Osteocyte (in vitro differentiated cells): ENCODE results near the gene IRX4. TPM values are rescaled to one million over a fixed set of nuclear protein-coding genes. Genes with fewer than 3 reads are reported as not detected.
A peak's percentile ranks its signal among the peaks of the same experiment; 100 is the strongest.

Experiments used
- DNase-seq: peaks from one replicate; pipeline ENCODE4 v3.0.0; 2021; ENCODE audit warnings: mixed read lengths; ENCODE audit not compliant: unreplicated experiment; ENCODE audit errors: extremely low spot score
- H3K27ac Mint-ChIP-seq: one replicate; pipeline ENCODE4 v1.8.0; 2021; ENCODE audit warnings: mild to moderate bottlenecking, mixed read lengths; ENCODE audit not compliant: unreplicated experiment
- H3K27me3 Mint-ChIP-seq: one replicate; pipeline ENCODE4 v1.8.0; 2021; ENCODE audit warnings: mixed read lengths; ENCODE audit not compliant: unreplicated experiment
- H3K36me3 Mint-ChIP-seq: one replicate; pipeline ENCODE4 v1.8.0; 2021; ENCODE audit warnings: mixed read lengths; ENCODE audit not compliant: unreplicated experiment
- H3K4me1 Mint-ChIP-seq: one replicate; pipeline ENCODE4 v1.8.0; 2021; ENCODE audit warnings: mixed read lengths; ENCODE audit not compliant: unreplicated experiment
- H3K4me3 Mint-ChIP-seq: one replicate; pipeline ENCODE4 v1.8.0; 2021; ENCODE audit warnings: mild to moderate bottlenecking, moderate library complexity, mixed read lengths; ENCODE audit not compliant: unreplicated experiment
- H3K9me3 Mint-ChIP-seq: one replicate; pipeline ENCODE4 v1.8.0; 2021; ENCODE audit warnings: mixed read lengths; ENCODE audit not compliant: unreplicated experiment
- CTCF ChIP-seq: fragments of 200-600 bp; sonication (generic); IDR thresholded peaks from 2 replicates; pipeline ENCODE4 v1.5.0; 2021; ENCODE audit warnings: antibody characterized with exemption, mild to moderate bottlenecking, moderate library complexity
- long read RNA-seq: library from polyadenylated mRNA; unstranded; transcript quantifications from one replicate; pipeline ENCODE4 v2.0.0, GENCODE V29; 2021
- total RNA-seq: library from RNA; stranded (reverse); gene quantifications from 2 replicates; pipeline ENCODE4 v1.2.1, GENCODE V29; 2021

The IRX4 gene
- not detected in 2 replicates for total RNA-seq
- long read RNA-seq: 0 reads

- no peak for DNase-seq
- no peak for TF ChIP-seq CTCF
- H3K27me3 Mint-ChIP-seq: peaks cover 38% of the 10 kb centered on the region
- H3K4me1 Mint-ChIP-seq: peaks cover 2% of the 10 kb centered on the region
- H3K9me3 Mint-ChIP-seq: no peaks in the 10 kb centered on the region
- H3K36me3 Mint-ChIP-seq: no peaks in the 10 kb centered on the region
- peak within 1 kb of the TSS; percentile 60 for H3K4me3 Mint-ChIP-seq
- no peak within 1 kb of the TSS for H3K27ac Mint-ChIP-seq
Observed at GRCh38 chr5:1882337-1883119, at the start of gene IRX4. TSS of gene IRX4 (minus strand) at chr5:1882925. CDS start at chr5:1882647, 278 bp downstream.

GRCh38 chr5:1931604-1932231 is 49.0 kb upstream of the IRX4 start:
- Mint-ChIP-seq H3K4me1 (no peaks in the 10 kb centered on the region), H3K36me3 (no peaks in the 10 kb centered on the region), H3K27me3 (peaks cover 20% of the 10 kb centered on the region), H3K27ac (no peak overlapping the region), H3K9me3 (no peaks in the 10 kb centered on the region), H3K4me3 (no peak overlapping the region)
- TF ChIP-seq CTCF: no peak
- DNase-seq: peak; percentile 81

GRCh38 chr5:1930880-1931603 is 48.3 kb upstream of the IRX4 start:
- Mint-ChIP-seq H3K36me3 (no peaks in the 10 kb centered on the region), H3K27me3 (peaks cover 20% of the 10 kb centered on the region), H3K4me1 (no peaks in the 10 kb centered on the region), H3K9me3 (no peaks in the 10 kb centered on the region), H3K27ac (no peak overlapping the region), H3K4me3 (no peak overlapping the region)
- TF ChIP-seq CTCF: no peak
- peak; percentile 84 for DNase-seq

- H3K4me3 Mint-ChIP-seq: no peak overlapping the region
- no peaks in the 10 kb centered on the region for H3K36me3 Mint-ChIP-seq
- no peak overlapping the region for H3K27ac Mint-ChIP-seq
Observed at GRCh38 chr5:1930501-1930879, 47.8 kb upstream of the IRX4 start.

More at GRCh38 chr5:1930501-1930879, 47.8 kb upstream of the IRX4 start:
- Mint-ChIP-seq H3K9me3 (no peaks in the 10 kb centered on the region), H3K27me3 (peaks cover 20% of the 10 kb centered on the region), H3K4me1 (no peaks in the 10 kb centered on the region)
- peak; percentile 79 for DNase-seq
- no peak for TF ChIP-seq CTCF
